Smooth muscle cell (in vitro differentiated cells): ENCODE measurements around the gene CAB39L. TPM values are rescaled to one million over a fixed set of nuclear protein-coding genes. Genes with fewer than 3 reads are reported as not detected.

Source experiments
- DNase-seq: peaks from one replicate; lab custom pipeline; 2025; ENCODE audit not compliant: unreplicated experiment; lab: John Stamatoyannopoulos, UW
- H2AFZ ChIP-seq: fragments of 200-600 bp; sonication (generic); 2 replicates; pipeline ENCODE4 v1.6.0; 2016; ENCODE audit warnings: antibody characterized with exemption, low read depth, mild to moderate bottlenecking
- H3F3A ChIP-seq: fragments of 200-600 bp; sonication (generic); 2 replicates; pipeline ENCODE4 v1.6.0; 2017; ENCODE audit warnings: antibody characterized with exemption, low read depth
- H3K27ac ChIP-seq: fragments of 200-600 bp; sonication (generic); 2 replicates; pipeline ENCODE4 v1.5.1; 2016; ENCODE audit warnings: low read depth, mild to moderate bottlenecking
- H3K27me3 ChIP-seq: fragments of 200-600 bp; sonication (generic); 2 replicates; pipeline ENCODE4 v1.6.1; 2016; ENCODE audit warnings: low read depth, mild to moderate bottlenecking
- H3K36me3 ChIP-seq: fragments of 200-600 bp; sonication (generic); 2 replicates; pipeline ENCODE4 v1.5.1; 2016; ENCODE audit warnings: low read depth
- H3K4me1 ChIP-seq: fragments of 200-600 bp; sonication (generic); 2 replicates; pipeline ENCODE4 v1.5.1; 2016; ENCODE audit warnings: low read depth
- H3K4me2 ChIP-seq: fragments of 200-600 bp; sonication (generic); 2 replicates; pipeline ENCODE4 v1.6.0; 2016; ENCODE audit warnings: mild to moderate bottlenecking
- H3K4me3 ChIP-seq: fragments of 200-600 bp; sonication (generic); 2 replicates; pipeline ENCODE4 v1.5.1; 2016; ENCODE audit warnings: mild to moderate bottlenecking
- H3K79me2 ChIP-seq: fragments of 200-600 bp; sonication (generic); 2 replicates; pipeline ENCODE4 v1.6.0; 2016; ENCODE audit warnings: low read depth, mild to moderate bottlenecking
- H3K9ac ChIP-seq: fragments of 200-600 bp; sonication (generic); 2 replicates; pipeline ENCODE4 v1.6.0; 2016; ENCODE audit warnings: low read depth
- H3K9me3 ChIP-seq: fragments of 200-600 bp; sonication (generic); replicated peaks from 2 replicates; pipeline ENCODE4 v1.5.1; 2016; ENCODE audit warnings: low read depth
- H4K20me1 ChIP-seq: fragments of 200-600 bp; sonication (generic); 2 replicates; pipeline ENCODE4 v1.6.0; 2016; ENCODE audit warnings: low read depth
- WGBS: methylation state at CpG from one replicate; pipeline ENCODE4 v1.1.7; 2016; ENCODE audit warnings: low lambda C conversion rate; 5-methylcytosine and 5-hydroxymethylcytosine counted together
- polyA plus RNA-seq: library from polyadenylated mRNA; unstranded; fragments of >200 nt; fragmentation: Nextera tagmentation; extraction: Ambion mirVana; gene quantifications from 2 replicates; pipeline ENCODE4 v1.2.1, GENCODE V29; 2016
- total RNA-seq: library from RNA; depleted of rRNA; stranded (reverse); fragments of >200 nt; gene quantifications from 2 replicates; pipeline ENCODE4 v1.2.3, GENCODE V29; 2014
- TF ChIP-seq, protein P1 (sequence below): fragments of 200-600 bp; sonication (generic); IDR thresholded peaks from 2 replicates; pipeline ENCODE4 v1.5.1; 2017; ENCODE audit warnings: borderline replicate concordance, mild to moderate bottlenecking, antibody characterized with exemption; ENCODE audit not compliant: insufficient read depth, poor library complexity, severe bottlenecking

CAB39L gene
- total and polyA plus RNA-seq, 2 experiments from 2014 or later: 13.2 to 13.8 TPM

DNA sequence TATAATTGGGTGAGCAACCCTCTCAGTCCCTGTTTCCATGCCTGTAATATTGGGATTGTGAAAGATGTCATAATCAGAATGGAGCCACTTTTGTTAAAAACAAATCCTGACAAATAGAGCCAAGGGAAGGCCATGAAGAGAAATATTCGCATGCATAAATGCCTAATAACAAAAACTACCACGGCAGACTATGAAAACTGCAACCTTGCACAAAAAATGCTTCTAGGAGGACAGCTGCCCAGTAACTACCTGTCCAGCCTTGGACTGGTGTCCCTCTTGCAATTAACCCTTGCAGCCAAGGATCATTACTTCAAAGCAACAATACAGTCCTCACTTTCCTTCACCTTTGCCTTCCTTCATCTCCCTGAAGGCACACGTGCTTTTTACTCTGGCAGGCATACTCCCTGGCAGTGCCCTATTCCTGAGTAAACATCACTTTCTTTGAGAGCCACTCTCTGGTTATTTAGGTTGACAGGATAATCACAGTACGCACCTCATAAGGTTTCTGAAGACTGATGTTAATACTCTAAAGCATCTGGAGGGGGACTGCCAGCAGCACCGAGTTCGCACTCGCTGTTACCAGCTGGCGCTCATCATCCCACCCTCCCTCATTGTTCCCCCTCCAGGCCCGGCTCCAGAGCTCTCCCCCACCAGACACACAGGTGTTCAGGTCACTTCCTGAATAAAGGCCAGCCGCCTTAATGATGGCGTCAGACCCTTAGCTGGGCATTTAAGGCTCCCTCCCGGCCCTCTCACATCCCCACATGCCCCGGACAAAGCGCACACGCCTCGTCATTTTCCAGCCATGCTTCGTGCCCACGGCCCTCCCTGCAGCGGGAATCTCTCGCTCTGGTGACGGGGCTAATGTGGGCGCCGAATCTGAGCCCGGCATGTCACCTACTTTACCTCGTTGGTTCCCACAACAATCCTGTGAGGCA is 138.8 kb downstream of the CAB39L start:
- H3K4me3 ChIP-seq: no peak overlapping the region
- TF ChIP-seq, protein P1, sequence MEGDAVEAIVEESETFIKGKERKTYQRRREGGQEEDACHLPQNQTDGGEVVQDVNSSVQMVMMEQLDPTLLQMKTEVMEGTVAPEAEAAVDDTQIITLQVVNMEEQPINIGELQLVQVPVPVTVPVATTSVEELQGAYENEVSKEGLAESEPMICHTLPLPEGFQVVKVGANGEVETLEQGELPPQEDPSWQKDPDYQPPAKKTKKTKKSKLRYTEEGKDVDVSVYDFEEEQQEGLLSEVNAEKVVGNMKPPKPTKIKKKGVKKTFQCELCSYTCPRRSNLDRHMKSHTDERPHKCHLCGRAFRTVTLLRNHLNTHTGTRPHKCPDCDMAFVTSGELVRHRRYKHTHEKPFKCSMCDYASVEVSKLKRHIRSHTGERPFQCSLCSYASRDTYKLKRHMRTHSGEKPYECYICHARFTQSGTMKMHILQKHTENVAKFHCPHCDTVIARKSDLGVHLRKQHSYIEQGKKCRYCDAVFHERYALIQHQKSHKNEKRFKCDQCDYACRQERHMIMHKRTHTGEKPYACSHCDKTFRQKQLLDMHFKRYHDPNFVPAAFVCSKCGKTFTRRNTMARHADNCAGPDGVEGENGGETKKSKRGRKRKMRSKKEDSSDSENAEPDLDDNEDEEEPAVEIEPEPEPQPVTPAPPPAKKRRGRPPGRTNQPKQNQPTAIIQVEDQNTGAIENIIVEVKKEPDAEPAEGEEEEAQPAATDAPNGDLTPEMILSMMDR: no peak
- no peaks in the 10 kb centered on the region for H3K4me1 ChIP-seq
- H3F3A ChIP-seq: no peaks in the 10 kb centered on the region
- H4K20me1 ChIP-seq: no peaks in the 10 kb centered on the region
- H2AFZ ChIP-seq: no peak overlapping the region
- H3K4me2 ChIP-seq: no peak overlapping the region
- no peaks in the 10 kb centered on the region for H3K36me3 ChIP-seq
- no peak for DNase-seq
- no peak overlapping the region for H3K9ac ChIP-seq
- WGBS: 92% methylated on average over 23 of the region's 25 CpGs
- H3K27ac ChIP-seq: no peak overlapping the region
- H3K79me2 ChIP-seq: no peaks in the 10 kb centered on the region
- H3K27me3 ChIP-seq: no peaks in the 10 kb centered on the region
- no peaks in the 10 kb centered on the region for H3K9me3 ChIP-seq

DNA sequence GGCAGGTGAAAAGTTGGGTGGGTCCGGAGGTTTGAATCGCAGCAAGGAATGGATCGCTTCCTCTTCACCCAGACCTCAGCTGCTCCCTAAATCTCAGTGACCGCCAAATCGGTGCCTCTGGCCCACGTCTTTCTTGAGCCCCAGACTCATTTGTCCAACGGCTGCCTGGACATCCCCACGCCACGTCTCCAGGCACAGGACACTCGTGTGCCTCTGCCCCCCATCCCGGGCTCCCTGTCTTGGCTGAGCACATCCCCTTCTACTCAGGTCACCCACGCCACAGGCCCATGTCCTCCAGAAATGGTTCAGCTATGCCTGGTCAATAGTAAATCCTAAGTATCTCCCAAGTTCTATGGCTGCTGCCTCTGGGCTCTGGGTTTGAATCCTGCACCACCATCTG is 139.5 kb downstream of the CAB39L start:
- H3K4me1 ChIP-seq: no peaks in the 10 kb centered on the region
- no peaks in the 10 kb centered on the region for H3F3A ChIP-seq
- 94% methylated on average over 12 of the region's 12 CpGs for WGBS
- H2AFZ ChIP-seq: no peak overlapping the region
- H3K79me2 ChIP-seq: no peaks in the 10 kb centered on the region
- TF ChIP-seq, protein P1: no peak
- H3K36me3 ChIP-seq: no peaks in the 10 kb centered on the region
- DNase-seq: no peak
- H4K20me1 ChIP-seq: no peaks in the 10 kb centered on the region
- no peak overlapping the region for H3K4me3 ChIP-seq
- no peaks in the 10 kb centered on the region for H3K9me3 ChIP-seq
- H3K27me3 ChIP-seq: no peaks in the 10 kb centered on the region
- no peak overlapping the region for H3K4me2 ChIP-seq
- H3K9ac ChIP-seq: no peak overlapping the region
- no peak overlapping the region for H3K27ac ChIP-seq

DNA sequence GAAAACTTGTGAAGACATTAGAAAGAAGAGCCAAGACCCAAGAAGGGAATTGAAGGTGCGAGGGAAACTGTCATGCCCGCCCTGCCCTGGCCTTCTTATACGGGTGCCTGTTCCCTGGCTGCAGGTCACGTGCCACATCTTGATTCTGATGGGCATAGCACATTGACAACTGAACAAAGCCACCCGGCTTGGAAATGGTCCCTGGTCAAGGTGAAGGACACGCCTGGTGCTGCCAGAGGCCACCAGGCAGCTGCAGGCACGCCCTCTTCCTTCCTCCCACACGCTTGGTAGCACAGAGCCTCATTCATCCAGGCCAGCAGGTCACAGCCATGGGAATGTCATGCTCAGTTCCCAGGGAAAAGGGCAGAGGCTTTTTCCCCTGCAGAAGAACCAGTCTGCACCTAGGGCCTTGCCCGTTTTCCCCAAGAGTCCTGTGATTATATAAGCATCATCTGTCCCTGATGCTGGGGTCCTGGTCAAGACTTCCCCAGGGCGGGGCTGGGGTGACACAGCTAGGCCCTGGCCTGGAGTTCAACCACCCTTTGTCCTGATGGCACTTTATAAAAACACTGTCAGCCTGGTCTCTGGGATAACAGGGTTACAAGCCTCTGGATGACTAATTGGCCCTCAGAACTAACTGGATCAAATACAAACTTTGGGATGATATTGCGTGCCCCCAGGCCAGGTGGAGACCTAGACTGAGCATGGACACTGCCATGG is 140.2 kb downstream of the CAB39L start:
- TF ChIP-seq, protein P1: no peak
- H3K79me2 ChIP-seq: no peaks in the 10 kb centered on the region
- no peak overlapping the region for H3K9ac ChIP-seq
- WGBS: 88% methylated on average over 11 of the region's 11 CpGs
- no peaks in the 10 kb centered on the region for H3K9me3 ChIP-seq
- H3F3A ChIP-seq: no peaks in the 10 kb centered on the region
- no peaks in the 10 kb centered on the region for H3K27me3 ChIP-seq
- no peak overlapping the region for H2AFZ ChIP-seq
- no peak overlapping the region for H3K4me2 ChIP-seq
- H3K36me3 ChIP-seq: no peaks in the 10 kb centered on the region
- no peak overlapping the region for H3K27ac ChIP-seq
- DNase-seq: no peak
- no peaks in the 10 kb centered on the region for H3K4me1 ChIP-seq
- H3K4me3 ChIP-seq: no peak overlapping the region
- H4K20me1 ChIP-seq: no peaks in the 10 kb centered on the region
